Mesenchymal stem cell (in vitro differentiated cells and primary cell): ENCODE results near the gene STX3.

ENCODE experiments used
- DNase-seq: peaks from one replicate; pipeline ENCODE4 v3.0.0-alpha.2; 2013
- H2AFZ ChIP-seq: one replicate; pipeline ENCODE4 v1.6.1; 2013; ENCODE audit warnings: low read depth, mild to moderate bottlenecking, control low read depth, inconsistent platforms, low read length, moderate library complexity
- H2AK5ac ChIP-seq: 2 replicates; pipeline ENCODE4 v1.6.1; 2013; ENCODE audit warnings: low read length, moderate library complexity, mild to moderate bottlenecking, inconsistent platforms; ENCODE audit not compliant: severe bottlenecking
- H2BK120ac ChIP-seq: one replicate; pipeline ENCODE4 v1.6.1; 2013; ENCODE audit warnings: low read depth, mild to moderate bottlenecking, inconsistent platforms, low read length, moderate library complexity
- H2BK12ac ChIP-seq, 2 experiments: one replicate each; pipeline ENCODE4 v1.6.1; 2013; ENCODE audit warnings: inconsistent platforms in 2 of 2, low read length in 2 of 2, mild to moderate bottlenecking in 2 of 2, moderate library complexity in 2 of 2, control low read depth in 1 of 2
- H2BK15ac ChIP-seq: one replicate; pipeline ENCODE4 v1.6.1; 2013; ENCODE audit warnings: mild to moderate bottlenecking, low read depth, inconsistent platforms; ENCODE audit not compliant: poor library complexity, severe bottlenecking
- H2BK5ac ChIP-seq: 2 replicates; pipeline ENCODE4 v1.6.1; 2013; ENCODE audit warnings: low read depth, mild to moderate bottlenecking, low read length, control low read depth, inconsistent platforms; ENCODE audit not compliant: poor library complexity, severe bottlenecking
- H3K14ac ChIP-seq, 2 experiments: one replicate each; pipeline ENCODE4 v1.6.1; 2013; ENCODE audit warnings: inconsistent platforms in 2 of 2, low read length in 2 of 2, control low read depth in 1 of 2, mild to moderate bottlenecking in 1 of 2, moderate library complexity in 1 of 2
- H3K18ac ChIP-seq, 2 experiments: one replicate each; pipeline ENCODE4 v1.6.1; 2013; ENCODE audit warnings: inconsistent platforms in 2 of 2, low read length in 2 of 2, control low read depth in 1 of 2, low read depth in 1 of 2, mild to moderate bottlenecking in 1 of 2
- H3K23ac ChIP-seq, 2 experiments: one replicate each; pipeline ENCODE4 v1.6.1; 2013; ENCODE audit warnings: inconsistent platforms in 2 of 2, low read length in 2 of 2, mild to moderate bottlenecking in 2 of 2, moderate library complexity in 2 of 2, control low read depth in 1 of 2
- H3K27ac ChIP-seq: 2 replicates; pipeline ENCODE4 v1.5.1; 2013; ENCODE audit warnings: mild to moderate bottlenecking, moderate library complexity, low read length, control low read depth, inconsistent platforms; ENCODE audit not compliant: poor library complexity, severe bottlenecking
- H3K27me3 ChIP-seq, 2 experiments: 2 replicates each; pipeline versions ENCODE4 v1.6.1 to v1.7.0; 2013; ENCODE audit warnings: low read length in 2 of 2, mild to moderate bottlenecking in 2 of 2, moderate library complexity in 2 of 2, control low read depth in 1 of 2, inconsistent platforms in 1 of 2; ENCODE audit not compliant: control insufficient read depth in 1 of 2, insufficient read depth in 1 of 2
- H3K36me3 ChIP-seq, 2 experiments: 2 replicates each; pipeline versions ENCODE4 v1.6.1 to v1.7.0; 2013; ENCODE audit warnings: low read length in 2 of 2, control low read depth in 1 of 2, inconsistent platforms in 1 of 2, low read depth in 1 of 2, mild to moderate bottlenecking in 1 of 2; ENCODE audit not compliant: insufficient read depth in 2 of 2, control insufficient read depth in 1 of 2
- H3K4ac ChIP-seq, 2 experiments: one replicate each; pipeline ENCODE4 v1.6.1; 2013; ENCODE audit warnings: inconsistent platforms in 2 of 2, low read length in 2 of 2, mild to moderate bottlenecking in 2 of 2, moderate library complexity in 2 of 2, control low read depth in 1 of 2, low read depth in 1 of 2
- H3K4me1 ChIP-seq: 2 replicates; pipeline ENCODE4 v1.6.1; 2013; ENCODE audit warnings: low read depth, low read length, control low read depth; ENCODE audit not compliant: control insufficient read depth, insufficient read depth
- H3K4me2 ChIP-seq: 2 replicates; pipeline ENCODE4 v1.6.1; 2013; ENCODE audit warnings: low read length, mild to moderate bottlenecking, inconsistent platforms; ENCODE audit not compliant: poor library complexity, severe bottlenecking
- H3K4me3 ChIP-seq, 2 experiments: 2 replicates each; pipeline versions ENCODE4 v1.5.1 to v1.7.0; 2013; ENCODE audit warnings: low read length in 2 of 2, mild to moderate bottlenecking in 2 of 2, control low read depth in 1 of 2, low read depth in 1 of 2; ENCODE audit not compliant: insufficient read depth in 1 of 2
- H3K79me1 ChIP-seq: replicated peaks from 2 replicates; pipeline ENCODE4 v1.6.1; 2013; ENCODE audit warnings: mild to moderate bottlenecking, control low read depth, low read length, inconsistent platforms; ENCODE audit not compliant: poor library complexity, severe bottlenecking
- H3K9ac ChIP-seq: 2 replicates; pipeline ENCODE4 v1.7.0; 2013; ENCODE audit warnings: mild to moderate bottlenecking, low read length, moderate library complexity
- H3K9me3 ChIP-seq: 2 replicates; pipeline ENCODE4 v1.7.0; 2013; ENCODE audit warnings: mild to moderate bottlenecking, low read length; ENCODE audit not compliant: control insufficient read depth
- H4K8ac ChIP-seq: one replicate; pipeline ENCODE4 v1.6.1; 2013; ENCODE audit warnings: inconsistent platforms, mild to moderate bottlenecking, low read length, moderate library complexity
- H4K91ac ChIP-seq: one replicate; pipeline ENCODE4 v1.6.1; 2013; ENCODE audit warnings: mild to moderate bottlenecking, low read length, inconsistent platforms
- WGBS: methylation state at CpG from one replicate; pipeline ENCODE4 v1.1.7; 2013; ENCODE audit warnings: mixed read lengths; 5-methylcytosine and 5-hydroxymethylcytosine counted together

The STX3 gene

DNA sequence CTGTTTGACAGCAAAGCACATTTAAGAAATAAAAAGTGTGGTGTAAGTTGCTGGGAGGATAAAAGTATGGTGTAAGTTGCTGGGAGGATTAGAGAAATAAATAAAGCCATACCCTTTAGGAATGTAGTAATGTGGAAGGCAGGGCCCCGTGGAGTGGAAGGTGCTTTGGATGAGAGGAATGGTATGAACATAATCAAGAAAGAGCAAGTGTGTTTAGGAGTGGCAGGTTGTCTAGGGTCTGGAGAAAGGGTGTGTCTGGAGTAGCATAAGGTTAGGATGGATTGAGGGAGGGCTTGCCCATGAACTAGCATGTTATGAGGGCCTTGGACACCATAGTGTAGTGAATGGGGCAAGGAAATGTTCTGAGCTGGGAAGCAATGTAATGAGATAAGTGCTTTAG, 37.3 kb downstream of the STX3 start:
- H3K23ac ChIP-seq: no peak overlapping the region
- no peak overlapping the region for H2BK15ac ChIP-seq
- no peak overlapping the region for H3K27ac ChIP-seq
- no peak overlapping the region for H2AK5ac ChIP-seq
- WGBS: 96% methylated on average over 1 of the region's 1 CpG
- no peak overlapping the region for H3K9ac ChIP-seq
- H2BK12ac ChIP-seq: no peak overlapping the region
- no peak overlapping the region for H2BK5ac ChIP-seq
- H4K8ac ChIP-seq: no peak overlapping the region
- no peak overlapping the region for H3K4me3 ChIP-seq
- no peak overlapping the region for H3K18ac ChIP-seq
- H3K27me3 ChIP-seq: no peaks in the 10 kb centered on the region
- DNase-seq: no peak
- H3K4ac ChIP-seq: no peak overlapping the region
- no peak overlapping the region for H2BK120ac ChIP-seq
- H3K79me1 ChIP-seq: peaks cover 44% of the 10 kb centered on the region
- H3K9me3 ChIP-seq: no peaks in the 10 kb centered on the region
- no peak overlapping the region for H3K14ac ChIP-seq
- H2AFZ ChIP-seq: no peak overlapping the region
- H3K4me2 ChIP-seq: no peak overlapping the region
- H3K4me1 ChIP-seq: peaks cover 3% of the 10 kb centered on the region
- H3K36me3 ChIP-seq: peaks cover 60 to 98% of the 10 kb centered on the region in 2 experiments
- no peak overlapping the region for H4K91ac ChIP-seq

- 74% methylated on average over 2 of the region's 3 CpGs for WGBS
- Histone ChIP-seq H3K27ac (no peak overlapping the region), H3K9ac (no peak overlapping the region), H3K23ac (no peak overlapping the region), H2AK5ac (no peak overlapping the region), H2BK15ac (no peak overlapping the region), H2AFZ (no peak overlapping the region), H3K14ac (no peak overlapping the region), H4K8ac (no peak overlapping the region), H2BK120ac (no peak overlapping the region), H3K4me2 (no peak overlapping the region), H3K9me3 (no peaks in the 10 kb centered on the region), H3K4ac (no peak overlapping the region), H2BK5ac (no peak overlapping the region), H3K79me1 (peaks cover 39% of the 10 kb centered on the region), H3K27me3 (no peaks in the 10 kb centered on the region), H3K18ac (no peak overlapping the region), H3K36me3 (peaks cover 54 to 93% of the 10 kb centered on the region in 2 experiments), H4K91ac (no peak overlapping the region), H3K4me3 (no peak overlapping the region), H2BK12ac (no peak overlapping the region), H3K4me1 (no peaks in the 10 kb centered on the region)
- no peak for DNase-seq
Observed at GRCh38 chr11:59794417-59794816, 39.2 kb downstream of the STX3 start.

DNA sequence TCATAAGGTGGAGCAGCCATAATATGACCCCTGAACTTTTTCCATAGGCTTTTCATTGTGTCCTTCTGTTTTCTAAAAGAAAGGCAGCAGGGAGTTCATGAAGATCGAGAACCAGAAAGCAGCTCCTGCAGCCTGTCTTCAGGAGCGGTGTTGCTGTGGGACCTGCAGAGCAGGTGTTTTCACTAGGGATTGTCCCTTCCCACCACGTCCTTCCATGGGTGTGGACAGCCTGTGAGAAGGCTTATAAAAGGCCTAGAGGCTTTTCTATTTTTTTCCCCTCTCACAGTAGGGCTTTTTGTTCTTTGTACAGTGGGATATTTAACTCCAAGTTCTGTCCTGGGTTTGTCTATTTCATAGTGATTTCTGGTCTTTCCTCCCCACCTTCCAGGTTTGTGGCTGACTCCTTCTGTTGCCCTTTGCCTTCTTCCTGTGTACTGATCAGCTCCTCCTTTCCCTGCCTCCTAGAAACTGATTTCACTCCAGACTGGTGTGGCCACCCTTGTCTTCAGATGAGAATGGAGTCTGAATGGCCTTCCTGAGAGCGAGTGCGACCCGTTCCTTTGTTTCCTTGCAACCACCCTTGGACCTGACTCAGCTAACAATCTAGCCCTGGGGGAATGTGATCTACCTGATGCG, 45.3 kb downstream of the STX3 start:
- Histone ChIP-seq H3K9me3 (no peaks in the 10 kb centered on the region), H3K27ac (no peak overlapping the region), H3K23ac (no peak overlapping the region), H3K4me1 (peaks cover 1% of the 10 kb centered on the region), H2BK12ac (no peak overlapping the region), H2BK5ac (no peak overlapping the region), H3K14ac (no peak overlapping the region), H3K4ac (no peak overlapping the region), H4K8ac (no peak overlapping the region), H3K9ac (no peak overlapping the region), H3K27me3 (no peaks in the 10 kb centered on the region), H3K18ac (no peak overlapping the region), H3K4me2 (no peak overlapping the region), H2BK15ac (no peak overlapping the region), H2AK5ac (no peak overlapping the region), H2AFZ (no peak overlapping the region), H3K79me1 (peaks cover 16% of the 10 kb centered on the region), H4K91ac (no peak overlapping the region), H2BK120ac (no peak overlapping the region), H3K4me3 (no peak overlapping the region), H3K36me3 (peaks cover 32 to 82% of the 10 kb centered on the region in 2 experiments)
- no peak for DNase-seq
- WGBS: 97% methylated on average over 6 of the region's 7 CpGs

- H3K4me1 ChIP-seq: peaks cover 1% of the 10 kb centered on the region
- no peak overlapping the region for H2AFZ ChIP-seq
- H3K27me3 ChIP-seq: no peaks in the 10 kb centered on the region
- peak overlapping the region; percentile 27 for H3K9ac ChIP-seq
- no peak overlapping the region for H3K4me3 ChIP-seq
- peaks cover 14% of the 10 kb centered on the region for H3K79me1 ChIP-seq
- H2BK120ac ChIP-seq: no peak overlapping the region
- no peak overlapping the region for H3K18ac ChIP-seq
- no peak overlapping the region for H3K4me2 ChIP-seq
- H3K23ac ChIP-seq: no peak overlapping the region
- H4K91ac ChIP-seq: no peak overlapping the region
- no peak overlapping the region for H3K4ac ChIP-seq
- H4K8ac ChIP-seq: no peak overlapping the region
- 88% methylated on average over 2 of the region's 2 CpGs for WGBS
- H3K27ac ChIP-seq: no peak overlapping the region
- no peaks in the 10 kb centered on the region for H3K9me3 ChIP-seq
- H2BK5ac ChIP-seq: no peak overlapping the region
- no peak overlapping the region for H2BK15ac ChIP-seq
- H2AK5ac ChIP-seq: no peak overlapping the region
- no peak overlapping the region for H3K14ac ChIP-seq
- no peak for DNase-seq
- no peak overlapping the region for H2BK12ac ChIP-seq
- peaks cover 26 to 82% of the 10 kb centered on the region in 2 experiments for H3K36me3 ChIP-seq
Observed at GRCh38 chr11:59801160-59801706, 46.1 kb downstream of the STX3 start.
